DOHH2 (cell line): ENCODE data around the gene TNFSF15.

Experiments used
- H3F3A ChIP-seq: fragments of 200-600 bp; sonication (generic), shearing (Covaris generic); 2 replicates; pipeline ENCODE4 v1.6.0; 2016; ENCODE audit warnings: antibody characterized with exemption, mild to moderate bottlenecking; ENCODE audit not compliant: control insufficient read depth, insufficient read depth
- H3K27ac ChIP-seq: fragments of 200-600 bp; sonication (generic); 2 replicates; pipeline ENCODE4 v1.5.1; 2014; ENCODE audit warnings: low read depth, mild to moderate bottlenecking, low read length, moderate library complexity
- H3K27me3 ChIP-seq: fragments of 200-600 bp; sonication (generic); 2 replicates; pipeline ENCODE4 v1.6.1; 2014; ENCODE audit warnings: mild to moderate bottlenecking, low read length, mixed read lengths; ENCODE audit not compliant: control insufficient read depth
- H3K36me3 ChIP-seq: fragments of 200-600 bp; sonication (generic); 2 replicates; pipeline ENCODE4 v1.6.1; 2014; ENCODE audit warnings: mild to moderate bottlenecking, low read length, moderate library complexity, mixed read lengths; ENCODE audit not compliant: control insufficient read depth
- H3K4me1 ChIP-seq: fragments of 200-600 bp; sonication (generic); 2 replicates; pipeline ENCODE4 v1.6.1; 2014; ENCODE audit warnings: mild to moderate bottlenecking, low read length, mixed read lengths; ENCODE audit not compliant: control insufficient read depth
- H3K4me2 ChIP-seq: fragments of 200-600 bp; sonication (generic); 2 replicates; pipeline ENCODE4 v1.6.0; 2014; ENCODE audit warnings: mild to moderate bottlenecking, low read length, moderate library complexity
- H3K4me3 ChIP-seq: fragments of 200-600 bp; sonication (generic); 2 replicates; pipeline ENCODE4 v1.5.1; 2014; ENCODE audit warnings: mild to moderate bottlenecking, low read length, mixed read lengths
- H3K79me2 ChIP-seq: fragments of 200-600 bp; sonication (generic); 2 replicates; pipeline ENCODE4 v1.6.1; 2014; ENCODE audit warnings: mild to moderate bottlenecking, low read length, mixed read lengths; ENCODE audit not compliant: control insufficient read depth
- H3K9me2 ChIP-seq: fragments of 200-600 bp; sonication (generic); replicated peaks from 2 replicates; pipeline ENCODE4 v1.6.1; 2014; ENCODE audit warnings: mild to moderate bottlenecking, low read length, mixed read lengths; ENCODE audit not compliant: control insufficient read depth
- H3K9me3 ChIP-seq: fragments of 200-600 bp; sonication (generic); 2 replicates; pipeline ENCODE4 v1.6.1; 2014; ENCODE audit warnings: antibody characterized with exemption, low read length, mixed read lengths; ENCODE audit not compliant: control insufficient read depth, insufficient read depth
- H4K20me1 ChIP-seq: fragments of 200-600 bp; sonication (generic); 2 replicates; pipeline ENCODE4 v1.6.0; 2014; ENCODE audit warnings: low read depth, mild to moderate bottlenecking, antibody characterized with exemption, low read length, moderate library complexity; ENCODE audit not compliant: control insufficient read depth, insufficient read depth
- CTCF ChIP-seq: fragments of 200-600 bp; sonication (generic); IDR thresholded peaks from one replicate; pipeline ENCODE4 v1.5.1; 2014; ENCODE audit warnings: antibody characterized with exemption, mild to moderate bottlenecking, low read depth, low read length; ENCODE audit not compliant: poor library complexity, severe bottlenecking
- EZH2phosphoT487 ChIP-seq: fragments of 200-600 bp; sonication (generic); IDR thresholded peaks from 2 replicates; pipeline ENCODE4 v1.6.1; 2017; ENCODE audit warnings: borderline replicate concordance, mild to moderate bottlenecking, antibody characterized with exemption, low read length, moderate library complexity, mixed read lengths

The TNFSF15 gene

GRCh38 chr9:114805670-114806525 is at the start of gene TNFSF15:
Gene TNFSF15 (minus strand): TSS chr9:114806039. CDS start chr9:114806012, 27 bp downstream.
- no peaks in the 10 kb centered on the region for H3K9me3 ChIP-seq
- no peaks in the 10 kb centered on the region for H3K36me3 ChIP-seq
- H4K20me1 ChIP-seq, result no peaks in the 10 kb centered on the region
- peak within 1 kb of the TSS; percentile 59 for H3K27ac ChIP-seq
- H3K9me2 ChIP-seq, result no peaks in the 10 kb centered on the region
- H3K79me2 ChIP-seq, result no peaks in the 10 kb centered on the region
- H3K4me3 ChIP-seq, result peak within 1 kb of the TSS; percentile 58
- H3K4me1 ChIP-seq, result peaks cover 56% of the 10 kb centered on the region
- peaks cover 6% of the 10 kb centered on the region; the same call in 1 of the 2 replicates for H3F3A ChIP-seq
- TF ChIP-seq EZH2phosphoT487 (no peak), CTCF (no peak)
- no peaks in the 10 kb centered on the region for H3K27me3 ChIP-seq
- H3K4me2 ChIP-seq, result peak within 1 kb of the TSS; percentile 73

GRCh38 chr9:114855488-114855887 is 49.6 kb upstream of the TNFSF15 start:
- Histone ChIP-seq H3K79me2 (no peaks in the 10 kb centered on the region), H3K4me2 (no peak overlapping the region), H3K36me3 (no peaks in the 10 kb centered on the region), H3K27me3 (0 out of 2 replicates have a peak, but pooled peaks cover 2% of the 10 kb centered on the region), H4K20me1 (no peaks in the 10 kb centered on the region), H3K4me1 (no peaks in the 10 kb centered on the region), H3F3A (no peaks in the 10 kb centered on the region), H3K4me3 (no peak overlapping the region), H3K27ac (no peak overlapping the region), H3K9me2 (no peaks in the 10 kb centered on the region), H3K9me3 (no peaks in the 10 kb centered on the region)
- no peak for TF ChIP-seq CTCF
- TF ChIP-seq EZH2phosphoT487, result no peak

GRCh38 chr9:114854736-114855355 is 49.0 kb upstream of the TNFSF15 start:
- TF ChIP-seq EZH2phosphoT487 (no peak), CTCF (no peak)
- no peaks in the 10 kb centered on the region for H3K9me2 ChIP-seq
- H3K4me1 ChIP-seq, result no peaks in the 10 kb centered on the region
- no peaks in the 10 kb centered on the region for H4K20me1 ChIP-seq
- H3F3A ChIP-seq, result no peaks in the 10 kb centered on the region
- no peaks in the 10 kb centered on the region for H3K9me3 ChIP-seq
- no peak overlapping the region for H3K27ac ChIP-seq
- no peaks in the 10 kb centered on the region for H3K79me2 ChIP-seq
- H3K36me3 ChIP-seq, result no peaks in the 10 kb centered on the region
- H3K4me3 ChIP-seq, result no peak overlapping the region
- H3K4me2 ChIP-seq, result no peak overlapping the region
- H3K27me3 ChIP-seq, result 0 out of 2 replicates have a peak, but pooled peaks cover 2% of the 10 kb centered on the region
